ENCODE results near the gene CA7.
"Not testable (repeated sequence)": the region's sequence is repeated elsewhere in the genome, so short reads cannot be mapped to it uniquely, and the experiment has no call there.

The CA7 gene

DNA sequence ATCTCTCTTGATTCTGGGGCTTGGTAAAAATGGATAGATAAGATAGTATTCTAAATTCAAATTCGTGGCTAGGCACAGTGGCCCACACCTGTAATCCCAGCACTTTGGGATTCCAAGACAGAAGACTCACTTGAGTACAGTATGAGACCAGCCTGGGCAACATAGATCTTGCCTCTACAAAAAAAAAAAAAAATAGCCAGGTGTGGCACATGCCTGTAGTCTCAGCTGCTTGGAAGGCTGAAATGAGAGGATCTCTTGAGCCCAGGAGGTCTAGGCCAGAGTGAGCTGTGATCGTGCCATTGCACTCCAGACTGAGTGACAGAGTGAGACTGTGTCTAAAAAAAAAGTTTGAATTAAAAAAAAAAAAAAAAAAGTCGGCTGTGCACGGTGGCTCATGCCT, 45.4 kb downstream of the CA7 start:
- Mint-ChIP-seq H3K4me3 (no peak overlapping the region), H3K4me1 (ENCODE audit: low read depth) (peaks cover 29% of the 10 kb centered on the region), H3K27ac (no peak overlapping the region), H3K27me3 (ENCODE audit: low read depth) (no peaks in the 10 kb centered on the region), H3K9me3 (no peaks in the 10 kb centered on the region), H3K36me3 (ENCODE audit: low read depth) (peaks cover 33% of the 10 kb centered on the region)
- no peak for DNase-seq (ENCODE audit: low spot score)

DNA sequence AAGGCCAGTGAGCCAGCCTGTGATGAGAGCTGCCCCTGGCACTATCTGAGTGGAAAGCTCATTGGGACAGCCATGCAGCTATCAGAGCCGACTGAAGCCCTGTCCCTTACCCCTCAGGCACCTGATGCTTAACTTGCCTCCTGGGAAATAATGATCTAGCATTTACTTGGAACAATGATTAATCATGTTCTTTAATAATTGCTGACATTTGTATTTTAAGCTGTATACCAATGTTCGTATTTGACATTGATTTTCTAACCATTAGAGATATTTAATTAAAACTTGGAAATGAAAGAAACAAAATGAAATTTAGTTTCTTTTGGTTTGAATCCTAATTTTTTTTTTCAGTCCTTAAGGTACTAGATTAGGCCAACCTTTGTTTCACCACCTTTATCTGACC, 46.6 kb downstream of the CA7 start:
- peaks cover 21% of the 10 kb centered on the region for H3K4me1 Mint-ChIP-seq (ENCODE audit: low read depth)
- H3K27ac Mint-ChIP-seq: no peak overlapping the region
- peaks cover 23% of the 10 kb centered on the region for H3K36me3 Mint-ChIP-seq (ENCODE audit: low read depth)
- H3K4me3 Mint-ChIP-seq: no peak overlapping the region
- no peak for DNase-seq (ENCODE audit: low spot score)
- H3K9me3 Mint-ChIP-seq: no peaks in the 10 kb centered on the region
- H3K27me3 Mint-ChIP-seq (ENCODE audit: low read depth): no peaks in the 10 kb centered on the region

DNA sequence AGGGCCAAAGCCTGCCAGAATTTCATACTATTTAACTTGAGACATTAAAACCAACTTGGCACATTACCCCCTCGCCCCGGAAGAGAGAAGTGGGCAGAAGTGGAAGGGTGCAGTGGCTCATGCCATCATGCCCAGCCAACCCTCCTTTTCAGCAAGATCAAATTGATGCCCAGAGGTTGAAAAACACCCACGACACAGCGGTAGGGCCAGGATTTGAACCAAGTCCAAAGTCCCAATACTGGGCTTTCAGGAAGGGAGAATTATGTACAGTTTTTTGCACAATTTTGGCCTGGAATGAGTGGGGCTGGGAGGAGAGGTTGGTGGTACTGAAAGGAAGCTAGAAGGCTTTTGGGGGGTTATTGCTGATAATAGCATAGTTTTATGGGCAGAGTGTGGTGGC, 47.1 kb downstream of the CA7 start:
- Mint-ChIP-seq H3K4me3 (no peak overlapping the region), H3K36me3 (ENCODE audit: low read depth) (peaks cover 22% of the 10 kb centered on the region), H3K27me3 (ENCODE audit: low read depth) (no peaks in the 10 kb centered on the region), H3K9me3 (no peaks in the 10 kb centered on the region), H3K27ac (no peak overlapping the region), H3K4me1 (ENCODE audit: low read depth) (peaks cover 18% of the 10 kb centered on the region)
- DNase-seq (ENCODE audit: low spot score): no peak

DNA sequence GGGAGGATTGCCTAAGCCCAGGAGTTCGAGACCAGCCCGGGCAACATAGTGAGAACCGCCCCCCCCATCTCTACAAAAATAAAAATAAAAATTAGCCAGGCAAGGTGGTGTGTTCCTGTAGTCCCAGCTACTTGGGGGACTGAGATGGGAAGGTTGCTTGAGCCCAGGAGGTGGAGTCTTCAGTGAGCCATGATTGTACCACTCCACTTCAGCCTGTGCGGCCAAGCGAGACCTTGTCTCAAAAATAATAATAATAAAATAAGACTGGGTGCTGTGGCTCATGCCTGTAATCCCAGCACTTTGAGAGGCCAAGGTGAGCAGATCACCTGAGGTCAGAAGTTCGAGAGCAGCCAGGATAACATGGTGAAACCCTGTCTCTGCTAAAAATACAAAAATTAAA, 47.6 kb downstream of the CA7 start:
- H3K27ac Mint-ChIP-seq: no peak overlapping the region
- no peak overlapping the region for H3K4me3 Mint-ChIP-seq
- H3K4me1 Mint-ChIP-seq (ENCODE audit: low read depth): peaks cover 14% of the 10 kb centered on the region
- peaks cover 18% of the 10 kb centered on the region for H3K36me3 Mint-ChIP-seq (ENCODE audit: low read depth)
- DNase-seq (ENCODE audit: low spot score): no peak
- no peaks in the 10 kb centered on the region for H3K9me3 Mint-ChIP-seq
- H3K27me3 Mint-ChIP-seq (ENCODE audit: low read depth): no peaks in the 10 kb centered on the region

DNA sequence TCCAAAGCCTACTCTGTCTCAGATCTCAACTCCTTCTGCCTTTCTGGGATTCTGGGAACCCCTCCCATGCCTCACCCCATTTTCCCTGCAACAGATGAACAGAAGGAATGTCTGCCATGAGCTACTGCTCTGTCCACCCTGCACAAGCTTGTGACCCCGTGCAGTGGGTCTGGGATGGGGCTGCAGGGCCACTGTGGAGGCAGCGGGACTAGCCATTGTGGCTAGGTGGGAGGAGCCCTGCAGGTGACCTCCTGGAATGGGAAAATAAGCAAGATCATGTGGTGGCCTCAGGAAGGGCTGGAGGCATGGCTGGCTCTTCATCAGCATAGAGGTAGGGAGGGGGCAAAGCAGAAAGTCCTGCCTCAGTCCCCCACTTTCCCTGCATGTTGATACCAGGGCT, 49.8 kb downstream of the CA7 start:
- no peak for DNase-seq (ENCODE audit: low spot score)
- H3K27me3 Mint-ChIP-seq (ENCODE audit: low read depth): no peaks in the 10 kb centered on the region
- H3K27ac Mint-ChIP-seq: no peak overlapping the region
- H3K9me3 Mint-ChIP-seq: no peaks in the 10 kb centered on the region
- H3K4me1 Mint-ChIP-seq (ENCODE audit: low read depth): peaks cover 6% of the 10 kb centered on the region
- H3K4me3 Mint-ChIP-seq: no peak overlapping the region
- peaks cover 9% of the 10 kb centered on the region for H3K36me3 Mint-ChIP-seq (ENCODE audit: low read depth)

DNA sequence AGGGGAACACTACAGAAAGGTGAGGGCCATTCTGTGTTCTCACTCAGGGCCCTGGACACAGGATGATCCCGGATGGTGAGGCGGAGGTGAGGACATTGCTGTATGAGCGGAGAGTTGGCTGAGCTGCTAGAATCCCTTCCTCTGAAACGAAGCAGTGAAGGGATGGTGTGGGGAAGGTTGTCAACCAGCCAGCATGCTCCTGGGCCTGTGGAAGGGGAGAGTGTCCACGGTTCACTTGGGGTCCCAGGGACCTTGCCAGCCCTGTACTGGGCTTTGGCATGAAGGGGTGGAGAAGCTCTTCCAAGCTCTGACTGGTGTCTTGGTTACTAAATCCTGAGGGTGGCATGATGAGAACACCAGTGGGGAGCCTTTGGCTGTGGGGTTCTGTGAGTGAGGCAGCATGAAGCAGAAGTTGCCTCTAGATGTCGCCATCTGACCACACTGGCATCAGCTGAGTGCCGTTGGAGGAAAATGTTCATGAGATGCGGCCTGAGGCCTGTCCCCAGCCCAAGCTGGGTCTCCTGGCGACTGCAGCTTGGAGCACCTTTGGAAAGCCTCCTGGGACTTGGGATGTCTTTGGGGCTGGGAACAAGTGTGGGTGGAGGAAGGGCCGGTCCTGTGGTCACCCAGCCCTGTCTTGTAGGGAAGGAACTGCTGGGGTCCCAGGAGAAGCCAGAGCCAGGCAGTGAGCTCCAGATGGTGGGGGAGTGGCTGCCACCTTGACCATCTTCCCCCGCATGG, 50.9 kb downstream of the CA7 start:
- peak; percentile 55 for DNase-seq (ENCODE audit: low spot score)
- H3K27me3 Mint-ChIP-seq (ENCODE audit: low read depth): no peaks in the 10 kb centered on the region
- peaks cover 6% of the 10 kb centered on the region for H3K36me3 Mint-ChIP-seq (ENCODE audit: low read depth)
- H3K9me3 Mint-ChIP-seq: no peaks in the 10 kb centered on the region
- no peak overlapping the region for H3K4me3 Mint-ChIP-seq
- peaks cover 6% of the 10 kb centered on the region for H3K4me1 Mint-ChIP-seq (ENCODE audit: low read depth)
- peak overlapping the region; percentile 7 for H3K27ac Mint-ChIP-seq

DNA sequence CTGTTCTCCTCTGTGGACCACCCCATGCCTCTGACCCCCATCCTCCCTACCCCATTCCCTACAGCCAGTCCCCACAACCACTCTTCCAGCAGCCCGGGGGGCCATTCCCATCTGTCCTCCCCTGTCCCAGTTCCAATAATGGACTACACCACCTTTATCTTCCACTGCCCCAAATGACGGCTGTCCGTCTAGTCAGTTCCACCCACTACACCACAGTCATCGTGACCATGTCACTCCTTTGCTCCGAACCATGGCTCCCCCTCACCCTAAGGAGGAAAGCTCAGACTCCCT, 51.4 kb downstream of the CA7 start:
- no peak for DNase-seq (ENCODE audit: low spot score)
- Mint-ChIP-seq H3K36me3 (ENCODE audit: low read depth) (peaks cover 6% of the 10 kb centered on the region), H3K27me3 (ENCODE audit: low read depth) (no peaks in the 10 kb centered on the region), H3K9me3 (no peaks in the 10 kb centered on the region), H3K27ac (no peak overlapping the region), H3K4me1 (ENCODE audit: low read depth) (peaks cover 6% of the 10 kb centered on the region), H3K4me3 (no peak overlapping the region)

DNA sequence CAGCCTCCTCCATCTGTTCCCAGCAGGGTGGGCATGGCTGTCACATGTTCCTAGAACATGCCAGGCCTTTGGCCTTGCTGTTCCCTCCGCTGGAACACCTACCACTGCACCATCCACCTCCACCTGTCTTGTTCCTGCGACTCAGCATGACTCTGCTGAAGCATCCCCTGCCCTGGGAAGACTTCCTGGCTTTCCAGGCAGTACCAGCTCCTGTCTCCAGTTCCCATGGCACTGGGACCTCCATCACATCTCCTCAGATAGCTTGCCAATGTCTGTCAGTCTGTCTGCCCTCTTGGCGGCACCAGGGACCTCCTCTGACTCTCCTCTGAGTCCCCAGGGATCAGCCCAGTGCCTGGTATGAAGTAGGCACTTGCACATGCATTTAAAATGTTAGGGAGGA, 51.8 kb downstream of the CA7 start:
- Mint-ChIP-seq H3K4me3 (no peak overlapping the region), H3K4me1 (ENCODE audit: low read depth) (peaks cover 6% of the 10 kb centered on the region), H3K27ac (no peak overlapping the region), H3K9me3 (no peaks in the 10 kb centered on the region), H3K36me3 (ENCODE audit: low read depth) (peaks cover 6% of the 10 kb centered on the region), H3K27me3 (ENCODE audit: low read depth) (no peaks in the 10 kb centered on the region)
- no peak for DNase-seq (ENCODE audit: low spot score)

DNA sequence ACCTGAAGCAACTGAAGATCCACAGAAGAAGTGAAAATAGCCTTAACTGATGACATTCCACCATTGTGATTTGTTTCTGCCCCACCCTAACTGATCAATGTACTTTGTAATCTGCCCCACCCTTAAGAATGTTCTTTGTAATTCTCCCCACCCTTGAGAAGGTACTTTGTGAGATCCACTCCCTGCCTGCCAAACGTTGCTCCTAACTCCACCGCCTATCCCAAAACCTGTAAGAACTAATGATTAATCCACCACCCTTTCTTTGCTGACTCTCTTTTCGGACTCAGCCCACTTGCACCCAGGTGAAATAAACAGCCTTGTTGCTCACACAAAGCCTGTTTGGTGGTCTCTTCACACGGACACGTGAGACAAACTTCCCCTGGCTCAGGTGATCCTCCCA, 52.5 kb downstream of the CA7 start:
- H3K4me3 Mint-ChIP-seq; H3K27ac Mint-ChIP-seq; H3K9me3 Mint-ChIP-seq; DNase-seq (ENCODE audit: low spot score); H3K27me3 Mint-ChIP-seq (ENCODE audit: low read depth); H3K4me1 Mint-ChIP-seq (ENCODE audit: low read depth); H3K36me3 Mint-ChIP-seq (ENCODE audit: low read depth): not testable (repeated sequence)

DNA sequence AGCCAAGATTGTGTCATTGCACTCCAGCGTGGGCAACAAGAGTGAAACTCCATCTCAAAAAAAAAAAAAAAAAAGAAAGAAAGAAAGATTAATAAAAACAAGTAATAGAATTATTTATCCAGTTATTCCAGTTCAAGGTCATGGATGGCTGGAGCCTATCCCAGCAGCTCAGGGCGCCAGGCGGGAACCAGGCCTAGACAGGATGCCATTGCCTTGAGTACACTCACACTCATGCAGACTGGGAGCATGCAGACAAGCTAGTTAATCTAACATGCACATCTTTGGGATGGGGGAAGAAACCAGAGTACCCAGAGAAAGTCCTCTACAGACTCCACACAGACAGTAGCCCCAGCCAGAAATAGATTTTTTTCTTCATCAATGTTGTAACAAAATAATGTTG, 54.0 kb downstream of the CA7 start:
- H3K4me1 Mint-ChIP-seq (ENCODE audit: low read depth): peaks cover under 1% of the 10 kb centered on the region
- H3K27me3 Mint-ChIP-seq (ENCODE audit: low read depth): no peaks in the 10 kb centered on the region
- H3K27ac Mint-ChIP-seq: no peak overlapping the region
- DNase-seq (ENCODE audit: low spot score): no peak
- H3K4me3 Mint-ChIP-seq: no peak overlapping the region
- H3K9me3 Mint-ChIP-seq: no peaks in the 10 kb centered on the region
- H3K36me3 Mint-ChIP-seq (ENCODE audit: low read depth): peaks cover under 1% of the 10 kb centered on the region

DNA sequence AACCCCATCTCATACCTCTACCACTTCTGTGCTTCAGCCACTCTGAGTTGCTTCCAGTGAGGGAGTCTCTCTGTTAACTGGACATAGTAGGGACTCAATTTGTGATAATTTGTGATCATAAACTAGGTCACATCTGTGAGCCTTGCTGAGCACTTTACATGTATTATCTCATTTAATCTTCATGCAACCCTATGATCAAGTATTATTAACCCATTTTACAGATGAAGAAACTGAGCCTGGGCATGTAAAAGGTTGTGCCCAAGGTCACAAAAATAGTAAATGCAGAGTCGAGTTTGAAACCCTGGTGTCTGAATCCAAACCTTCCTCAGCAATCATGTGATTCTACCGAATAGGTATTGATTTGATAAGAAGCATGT, 54.7 kb downstream of the CA7 start:
- H3K9me3 Mint-ChIP-seq: no peaks in the 10 kb centered on the region
- no peaks in the 10 kb centered on the region for H3K27me3 Mint-ChIP-seq (ENCODE audit: low read depth)
- no peaks in the 10 kb centered on the region for H3K36me3 Mint-ChIP-seq (ENCODE audit: low read depth)
- no peak for DNase-seq (ENCODE audit: low spot score)
- no peak overlapping the region for H3K4me3 Mint-ChIP-seq
- H3K4me1 Mint-ChIP-seq (ENCODE audit: low read depth): no peaks in the 10 kb centered on the region
- H3K27ac Mint-ChIP-seq: no peak overlapping the region

DNA sequence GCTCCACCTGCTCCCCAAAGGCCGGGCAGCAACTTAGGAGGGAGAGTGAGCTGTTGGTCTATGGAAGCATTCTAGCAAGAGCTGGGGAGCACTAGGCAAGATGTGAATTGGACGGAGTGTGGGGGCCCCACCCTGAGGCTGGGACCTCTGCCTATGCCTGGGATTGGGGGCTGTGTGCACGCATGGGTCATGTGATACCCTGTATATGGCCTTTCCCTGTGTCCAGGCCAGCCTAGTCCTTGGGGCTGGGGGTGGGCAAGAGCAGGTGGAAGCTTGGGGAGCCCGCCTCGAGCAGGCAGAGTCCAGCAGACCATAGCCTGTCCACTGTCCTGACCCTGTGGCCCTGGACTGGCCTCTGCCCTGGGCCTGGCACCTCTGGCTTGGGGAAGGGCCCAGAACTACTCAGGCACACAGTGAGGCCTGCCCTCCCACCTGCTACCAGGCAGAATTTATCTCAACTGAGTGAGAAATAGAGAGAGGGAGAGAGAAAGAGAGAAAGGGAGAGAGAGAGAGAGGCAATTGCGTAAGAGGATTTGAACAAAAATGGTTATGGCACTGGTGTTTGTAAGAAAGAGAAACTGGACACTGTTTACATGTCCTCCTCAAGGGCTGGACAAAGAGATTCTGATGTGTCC, 55.2 kb downstream of the CA7 start:
- H3K36me3 Mint-ChIP-seq (ENCODE audit: low read depth): no peaks in the 10 kb centered on the region
- no peak for DNase-seq (ENCODE audit: low spot score)
- no peak overlapping the region for H3K27ac Mint-ChIP-seq
- no peaks in the 10 kb centered on the region for H3K9me3 Mint-ChIP-seq
- H3K27me3 Mint-ChIP-seq (ENCODE audit: low read depth): no peaks in the 10 kb centered on the region
- no peak overlapping the region for H3K4me3 Mint-ChIP-seq
- no peaks in the 10 kb centered on the region for H3K4me1 Mint-ChIP-seq (ENCODE audit: low read depth)

DNA sequence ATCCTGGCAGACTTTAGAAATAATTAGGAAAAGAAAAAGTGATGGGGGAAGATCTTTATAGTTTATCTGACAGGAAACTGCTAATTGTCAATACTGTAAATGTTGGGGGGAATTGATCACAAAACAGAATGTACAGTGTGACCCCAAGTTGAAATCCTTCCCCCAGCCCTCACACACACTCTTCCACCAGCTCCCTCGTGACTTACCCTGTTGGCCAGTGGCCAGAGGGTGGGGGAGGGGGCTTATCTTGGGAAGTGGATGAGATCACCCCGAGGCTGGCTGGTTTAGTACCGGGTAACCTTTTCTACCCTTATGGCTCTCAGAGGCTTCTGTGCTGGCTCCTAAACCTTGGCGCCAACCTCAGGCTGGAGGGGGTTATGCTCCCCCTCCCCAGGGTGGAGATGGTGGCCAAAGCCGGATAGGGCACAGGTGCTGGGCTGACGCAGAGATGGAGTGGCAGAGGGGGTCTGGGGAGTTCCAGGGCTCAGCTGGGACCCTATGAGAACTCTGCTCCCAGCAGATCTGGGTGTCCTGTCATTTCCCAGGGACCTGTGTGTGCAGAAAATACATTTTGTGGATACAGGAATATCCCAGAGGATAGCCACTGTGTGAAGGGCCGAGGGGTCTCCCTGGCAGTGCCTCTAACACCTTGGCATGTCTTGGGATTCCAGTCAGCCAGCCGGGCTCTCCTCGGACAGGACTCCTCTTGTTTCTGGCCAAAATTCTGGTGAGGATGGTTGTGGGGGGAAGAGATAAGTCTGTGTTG, 55.9 kb downstream of the CA7 start:
- H3K9me3 Mint-ChIP-seq: no peaks in the 10 kb centered on the region
- H3K4me3 Mint-ChIP-seq: no peak overlapping the region
- no peak overlapping the region for H3K27ac Mint-ChIP-seq
- DNase-seq (ENCODE audit: low spot score): no peak
- H3K4me1 Mint-ChIP-seq (ENCODE audit: low read depth): no peaks in the 10 kb centered on the region
- no peaks in the 10 kb centered on the region for H3K36me3 Mint-ChIP-seq (ENCODE audit: low read depth)
- no peaks in the 10 kb centered on the region for H3K27me3 Mint-ChIP-seq (ENCODE audit: low read depth)

DNA sequence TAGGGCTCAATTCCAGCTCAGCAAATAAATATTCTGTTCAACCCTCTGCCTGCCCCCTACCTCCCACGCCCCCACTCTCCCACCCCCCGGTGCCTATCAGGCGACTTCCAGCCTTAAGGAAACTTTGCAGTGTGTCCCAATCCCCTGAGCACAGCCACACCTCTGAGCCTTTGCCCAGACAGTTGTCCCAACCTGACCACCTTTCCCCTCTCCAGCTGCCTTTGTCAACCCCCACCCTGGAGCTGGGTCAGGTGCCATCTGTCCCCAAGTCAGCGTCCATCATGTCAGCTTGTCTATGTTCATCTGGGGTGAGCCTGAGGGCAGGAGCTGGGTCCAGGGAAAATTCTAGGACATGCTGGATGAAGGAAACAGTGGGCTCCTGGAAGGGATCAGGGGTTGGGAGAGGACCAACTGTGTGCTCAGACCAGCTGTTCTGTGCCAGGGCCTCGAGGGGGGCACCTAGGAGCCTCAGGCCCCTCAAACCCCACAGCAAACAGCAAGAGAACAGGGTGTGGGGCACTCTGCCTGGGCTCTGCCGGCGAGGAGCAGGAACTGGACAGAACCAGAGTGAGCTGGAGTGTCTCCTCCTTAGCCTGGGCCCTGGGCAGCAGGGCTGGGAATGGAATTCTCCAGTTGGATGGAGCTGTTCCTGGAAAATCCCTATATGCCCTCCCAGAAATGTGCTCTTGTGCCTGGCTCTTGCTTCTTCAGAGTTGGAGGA, 56.7 kb downstream of the CA7 start:
- no peaks in the 10 kb centered on the region for H3K36me3 Mint-ChIP-seq (ENCODE audit: low read depth)

More for the DNA sequence above, 56.7 kb downstream of the CA7 start:
- Mint-ChIP-seq H3K4me3 (no peak overlapping the region), H3K27ac (no peak overlapping the region), H3K27me3 (ENCODE audit: low read depth) (no peaks in the 10 kb centered on the region), H3K4me1 (ENCODE audit: low read depth) (peaks cover 2% of the 10 kb centered on the region), H3K9me3 (no peaks in the 10 kb centered on the region)
- DNase-seq (ENCODE audit: low spot score): no peak

Measured in T-helper 2 cell treated with Interferon-gamma antibody and Interleukin-4, amounts not matched to agents 5 μg/mL and 100 μg/mL, for 36 hours (primary cell).